HG03095 (cell line): ENCODE data around the gene SLC41A2.
"Not testable (repeated sequence)": the region's sequence is repeated elsewhere in the genome, so short reads cannot be mapped to it uniquely, and the experiment has no call there.

Experiments
- ATAC-seq: cut with Tn5 transposase; IDR thresholded peaks from one replicate; pipeline ENCODE4 v1.9.1; 2021; ENCODE audit warnings: moderate library complexity; ENCODE audit not compliant: unreplicated experiment

Gene SLC41A2

DNA sequence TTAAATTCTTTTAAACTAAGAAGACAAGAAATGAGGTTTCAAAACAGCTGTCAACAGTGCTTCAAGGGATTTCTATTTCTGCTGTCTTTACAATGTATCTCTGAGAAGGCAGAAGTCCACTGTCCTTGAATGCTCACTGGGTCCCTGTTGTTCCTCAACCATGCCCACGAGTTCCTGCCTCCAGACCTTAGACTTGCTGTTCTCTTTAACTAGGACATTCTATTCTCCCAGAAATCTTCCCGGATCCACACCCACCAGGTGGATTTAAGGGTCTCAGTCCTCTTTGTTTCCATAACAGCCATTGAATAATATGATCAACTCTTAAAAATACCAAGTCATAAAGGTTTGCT is 6.7 kb upstream of the SLC41A2 start:
- ATAC-seq, result no peak

DNA sequence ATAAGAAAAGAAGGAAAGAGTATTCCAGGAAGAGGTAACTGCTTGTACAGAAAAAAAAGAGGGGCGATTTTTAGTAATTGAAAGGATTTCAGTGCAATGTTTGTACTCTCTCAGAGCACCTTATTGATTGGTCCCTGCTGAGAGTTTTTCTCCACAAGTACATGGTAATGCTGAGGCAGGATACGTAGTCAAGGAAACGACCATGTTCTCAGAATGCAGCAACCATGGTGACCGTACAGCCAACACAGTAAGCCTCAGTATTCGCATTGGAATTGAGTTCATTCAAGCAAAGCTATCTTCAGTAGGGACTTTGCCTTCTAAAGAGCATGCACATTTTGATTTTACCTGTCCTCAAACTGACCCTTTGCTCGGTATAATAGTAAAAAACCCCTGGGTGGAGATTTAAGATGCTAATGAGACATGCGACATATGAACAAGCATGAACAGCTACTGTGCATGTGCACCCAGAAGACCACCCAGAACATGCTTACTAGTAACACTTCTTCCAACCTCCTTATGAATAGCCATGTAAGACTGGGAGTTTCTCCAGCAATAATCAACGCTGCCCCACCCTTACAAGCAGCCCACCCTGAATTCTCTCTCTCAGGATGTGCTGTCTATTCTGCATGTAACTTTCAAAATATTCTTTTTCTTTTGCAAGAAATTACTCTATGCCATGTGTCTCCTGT is 6.2 kb upstream of the SLC41A2 start:
- ATAC-seq, result no peak

DNA sequence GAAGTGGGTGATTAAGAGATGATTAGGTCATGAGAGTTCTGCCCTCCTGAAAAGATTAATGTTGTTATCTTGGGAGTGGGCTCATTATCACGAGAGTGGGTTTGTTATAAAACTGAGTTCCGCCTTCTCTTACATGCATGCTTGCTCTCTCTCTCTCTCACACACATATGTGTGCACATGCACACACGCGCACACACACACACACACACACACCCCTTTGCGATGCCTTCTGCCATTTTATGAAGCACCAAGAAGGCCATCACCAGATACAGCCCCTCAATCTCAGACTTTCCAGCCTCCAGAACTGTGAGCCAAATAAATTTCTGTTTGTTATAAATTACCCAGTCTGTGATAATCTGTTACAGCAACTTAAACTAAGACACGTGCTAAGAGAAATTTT is 5.7 kb upstream of the SLC41A2 start:
- no peak for ATAC-seq

DNA sequence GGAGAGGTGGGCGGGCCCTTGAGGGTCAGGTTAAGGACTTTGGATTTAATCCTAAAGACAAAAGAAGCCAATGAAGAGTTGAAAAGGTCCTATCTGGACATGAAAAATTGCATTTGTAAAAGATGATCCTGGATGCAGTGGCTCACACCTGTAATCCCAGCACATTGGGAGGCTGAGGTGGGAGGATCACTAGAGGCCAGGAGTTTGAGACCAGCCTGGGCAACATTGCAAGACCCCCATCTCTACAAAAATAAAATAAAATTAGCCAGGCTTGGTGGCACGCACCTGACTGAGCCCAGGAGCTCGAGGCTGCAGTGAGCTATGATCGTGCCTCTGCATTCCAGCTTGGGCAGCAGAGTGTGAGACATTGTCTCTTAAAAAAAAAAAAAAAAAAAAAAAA is 2.4 kb upstream of the SLC41A2 start:
- ATAC-seq, result no peak

DNA sequence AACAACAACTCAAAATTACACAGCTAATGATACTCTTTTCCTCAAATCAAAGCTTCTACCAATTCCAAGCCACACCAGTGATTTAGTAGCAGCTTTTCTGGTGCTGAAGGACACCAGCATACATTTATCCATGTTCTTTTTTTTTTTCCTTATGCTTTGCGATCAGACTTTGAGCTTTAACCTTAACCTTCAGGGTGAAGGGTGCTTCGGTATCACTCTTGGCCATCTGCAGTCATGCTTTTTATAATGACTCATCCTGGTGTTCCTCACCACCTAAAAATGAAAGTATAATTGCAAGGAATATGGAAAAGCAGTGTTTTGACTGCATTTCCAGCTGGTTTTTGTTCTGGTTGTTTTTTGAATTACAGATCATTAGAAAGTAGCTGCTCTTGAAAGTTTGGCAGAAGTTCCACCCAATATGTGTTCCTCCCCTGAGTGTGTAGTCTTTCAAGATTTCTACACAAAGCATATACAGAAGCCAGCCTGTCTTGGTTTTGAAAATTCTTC is 1.3 kb upstream of the SLC41A2 start:
- no peak for ATAC-seq

DNA sequence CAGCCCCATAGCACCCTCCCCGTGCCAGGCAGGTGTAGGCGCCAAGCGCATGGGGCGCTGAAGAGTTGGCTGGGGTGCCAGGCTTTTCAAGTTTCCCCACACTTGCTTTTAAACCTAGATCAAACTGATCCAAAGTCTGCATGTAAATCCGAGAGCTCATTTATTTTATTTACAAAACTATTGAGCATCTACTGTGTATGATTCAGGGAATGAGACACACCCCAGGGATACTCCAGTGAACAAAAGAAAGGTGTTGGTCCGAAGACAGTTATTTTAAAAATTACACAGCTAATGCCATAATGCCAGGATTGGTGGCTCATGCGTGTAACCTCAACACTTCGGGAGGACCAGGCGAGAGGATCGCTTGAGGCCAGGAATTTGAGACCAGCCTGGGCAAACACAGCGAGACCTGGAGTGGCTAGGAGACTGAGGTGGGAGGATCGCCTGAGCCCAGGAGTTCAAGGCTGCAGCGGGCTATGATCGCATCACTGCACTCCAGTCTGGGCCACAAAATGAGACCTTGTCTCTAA is 780 bp upstream of the SLC41A2 start:
- ATAC-seq, result no peak

DNA sequence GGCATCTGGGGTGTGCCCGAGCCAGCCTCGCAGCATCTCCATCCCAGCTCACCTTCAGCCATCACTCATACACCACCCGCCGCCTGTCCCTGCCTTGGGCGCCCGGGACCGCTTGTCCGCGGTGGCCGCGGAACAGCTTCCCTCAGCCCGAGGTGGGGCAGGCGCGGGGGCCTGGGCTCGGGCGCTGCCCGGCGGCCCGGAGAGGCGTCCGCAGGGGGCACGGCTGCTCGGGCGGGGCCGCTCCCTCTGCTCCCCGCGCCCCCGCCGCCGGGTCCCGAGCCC is 430 bp downstream of the SLC41A2 start:
- ATAC-seq, result no peak

DNA sequence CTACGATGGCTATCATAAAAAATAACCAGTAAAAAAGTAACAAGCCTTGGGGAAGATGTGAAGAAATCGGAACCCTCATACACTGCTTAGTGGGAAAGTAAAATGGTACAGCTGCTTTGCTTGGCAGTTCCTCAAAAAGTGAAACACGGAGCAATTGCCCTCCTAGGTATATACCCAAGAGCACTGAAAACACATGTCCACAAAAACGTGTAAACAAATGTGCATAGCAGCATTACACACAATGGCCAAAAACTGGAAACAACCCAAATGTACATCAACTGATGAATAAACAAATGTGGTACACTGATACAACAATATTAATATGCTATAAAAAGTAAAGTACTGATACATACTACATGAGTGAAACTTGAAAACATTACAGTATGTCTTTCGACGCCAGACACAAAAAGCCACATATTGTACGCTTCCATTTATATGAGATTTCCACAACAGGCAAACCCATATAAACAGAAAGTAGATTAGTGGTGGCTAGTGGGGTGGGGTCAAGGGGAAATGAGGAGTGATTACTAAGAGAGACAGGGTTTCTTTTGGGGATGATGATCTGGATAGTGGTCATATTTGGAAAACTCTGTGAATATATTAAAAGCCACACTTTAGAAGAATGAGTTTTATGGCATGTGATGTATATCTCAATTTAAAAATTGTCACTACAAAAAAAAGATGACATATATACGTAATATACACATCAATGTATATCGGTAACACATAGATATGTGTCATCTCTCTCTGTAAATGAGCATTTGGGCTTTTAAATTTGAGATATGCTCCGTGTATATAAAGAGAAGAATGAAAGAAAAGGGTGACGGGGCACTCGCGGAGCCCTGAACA is 996 bp downstream of the SLC41A2 start:
- no peak for ATAC-seq

DNA sequence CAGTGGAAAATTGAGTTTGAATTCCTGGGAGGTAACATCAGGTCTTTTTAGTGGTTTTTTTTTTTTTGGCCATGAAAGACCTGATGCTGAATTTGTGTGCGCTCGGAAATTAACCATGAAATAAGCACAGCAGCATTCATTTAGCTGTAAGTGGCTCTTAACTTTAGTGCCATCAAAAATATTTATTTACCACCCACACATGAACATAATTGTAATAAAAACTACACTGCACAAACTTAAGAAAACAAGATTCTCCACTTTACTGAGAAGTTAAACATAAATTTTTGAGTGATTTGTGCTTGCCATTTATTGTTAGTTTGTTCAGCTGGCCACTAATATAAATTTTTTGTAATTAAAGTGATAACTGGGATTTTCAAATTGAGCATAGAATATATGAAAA is 2.4 kb downstream of the SLC41A2 start:
- no peak for ATAC-seq

DNA sequence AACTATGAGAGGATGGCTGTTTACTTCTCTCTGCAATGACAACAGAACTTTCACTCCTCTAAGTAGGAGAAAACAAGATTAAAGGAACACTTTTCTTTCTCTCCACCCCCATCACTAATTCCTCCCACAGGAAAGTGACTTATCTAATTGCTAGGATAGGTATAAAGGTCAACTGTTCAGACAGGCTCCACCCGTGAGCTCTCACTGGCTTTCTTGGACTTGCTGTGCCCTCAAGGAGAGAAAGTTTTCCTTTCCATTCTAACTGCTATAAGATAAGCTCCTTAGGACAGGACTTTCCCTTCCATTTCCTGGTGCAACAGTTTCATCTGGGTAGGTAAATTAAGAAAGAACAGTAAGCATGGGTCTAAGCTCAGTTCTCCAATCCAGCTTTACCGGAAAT is 4.8 kb downstream of the SLC41A2 start:
- ATAC-seq, result no peak

DNA sequence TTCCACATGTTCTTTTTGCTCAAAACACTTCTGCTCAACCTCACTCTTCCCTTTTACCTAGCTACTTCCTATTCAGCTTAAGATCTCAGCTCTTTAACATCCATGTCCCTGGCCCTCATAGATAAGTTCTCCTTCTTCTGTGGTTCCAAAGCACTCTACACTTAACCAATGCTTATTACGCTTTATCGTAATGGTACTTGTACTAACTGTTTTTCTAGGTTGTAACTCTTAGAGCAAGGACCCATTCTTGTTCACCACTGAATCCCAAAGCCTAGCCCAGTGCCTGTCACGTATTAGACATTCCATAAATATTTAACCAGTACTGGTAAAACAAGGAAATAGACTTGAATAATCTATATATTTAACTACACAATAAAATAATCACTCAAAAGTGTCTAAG is 5.3 kb downstream of the SLC41A2 start:
- ATAC-seq, result no peak

DNA sequence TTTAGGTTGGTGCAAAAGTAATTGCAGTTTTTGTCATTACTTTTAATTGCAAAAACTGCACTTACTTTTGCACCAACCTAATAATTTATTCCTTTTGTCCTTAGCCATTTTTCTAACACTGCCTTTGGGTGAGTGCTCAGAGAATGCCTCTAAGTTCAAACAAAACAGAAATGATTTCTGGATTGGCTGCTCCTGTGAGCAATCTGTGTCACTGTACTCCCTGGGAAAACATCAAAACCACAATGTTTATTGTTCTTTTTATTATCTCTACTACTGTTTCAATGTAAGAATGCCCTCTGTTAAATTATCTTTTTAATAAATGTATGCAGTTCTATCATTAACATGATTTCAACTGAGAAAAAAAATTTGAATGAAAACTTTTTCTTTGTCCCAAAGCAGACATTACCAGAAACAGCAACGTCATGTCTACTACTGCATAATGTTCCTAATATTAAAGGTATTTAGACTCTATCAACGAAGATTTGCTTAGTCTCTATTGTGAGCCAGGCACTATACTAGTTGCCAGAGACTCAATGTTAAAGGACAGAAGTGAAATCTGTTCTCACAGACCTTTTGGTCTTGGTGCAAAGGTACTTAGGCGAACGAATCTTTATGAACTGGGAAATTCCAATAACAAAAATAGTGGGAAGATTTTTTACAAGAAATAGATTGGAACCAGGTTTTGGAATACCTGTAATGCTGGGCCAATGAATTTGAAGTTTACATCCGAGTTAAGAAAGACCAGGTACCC is 6.2 kb downstream of the SLC41A2 start:
- ATAC-seq, result no peak

DNA sequence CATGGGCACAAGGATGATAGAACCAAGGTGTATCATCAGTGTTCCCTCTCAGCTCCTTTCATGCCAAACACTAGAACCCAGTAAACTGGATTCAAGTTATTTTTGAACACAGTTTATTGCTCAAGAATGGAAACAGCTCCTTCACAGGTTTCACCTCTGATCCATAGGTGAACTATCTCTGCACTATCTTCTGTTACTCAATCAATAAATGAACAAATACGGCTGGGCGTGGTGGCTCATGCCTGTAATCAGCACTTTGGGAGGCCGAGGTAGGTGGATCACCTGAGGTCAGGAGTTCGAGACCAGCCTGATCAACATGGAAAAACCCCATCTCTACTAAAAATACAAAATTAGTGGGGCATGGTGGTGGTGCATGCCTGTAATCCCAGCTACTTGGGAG is 9.4 kb downstream of the SLC41A2 start:
- not testable (repeated sequence) for ATAC-seq

DNA sequence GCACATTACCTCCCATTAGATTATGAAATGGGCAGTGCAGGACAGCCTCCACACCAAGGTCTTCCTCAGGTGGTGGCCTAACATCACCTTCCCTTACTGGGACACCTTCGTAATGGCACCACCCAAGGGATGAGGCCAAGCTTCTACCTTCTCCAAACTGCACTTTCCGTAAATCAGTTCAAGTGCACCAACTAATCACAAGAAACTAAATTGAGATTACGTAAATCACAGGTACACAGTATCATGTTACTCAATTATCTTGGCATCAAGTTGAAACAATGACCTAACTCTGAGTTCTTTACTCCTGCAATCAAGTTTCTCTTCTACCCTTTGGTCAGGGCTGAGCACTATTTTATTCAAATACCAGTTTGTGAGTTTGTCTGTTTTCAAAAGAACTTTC is 13.8 kb downstream of the SLC41A2 start:
- no peak for ATAC-seq

DNA sequence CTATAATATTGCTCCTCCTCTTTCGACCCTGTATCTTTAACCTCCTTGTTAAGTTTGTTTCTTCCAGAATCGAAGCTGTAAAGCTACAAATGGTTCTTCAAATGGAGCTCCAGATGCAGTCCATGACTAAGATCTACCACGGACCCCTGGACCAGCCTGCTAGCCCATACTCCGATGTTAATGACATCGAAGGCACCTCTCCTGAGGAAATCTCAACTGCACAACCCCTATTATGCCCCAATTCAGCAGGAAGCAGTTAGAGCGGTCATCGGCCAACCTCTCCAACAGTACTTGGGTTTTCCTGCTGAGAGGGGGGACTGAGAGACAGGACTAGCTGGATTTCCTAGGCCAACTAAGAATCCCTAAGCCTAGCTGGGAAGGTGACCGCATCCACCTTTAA is 14.7 kb downstream of the SLC41A2 start:
- not testable (repeated sequence) for ATAC-seq

DNA sequence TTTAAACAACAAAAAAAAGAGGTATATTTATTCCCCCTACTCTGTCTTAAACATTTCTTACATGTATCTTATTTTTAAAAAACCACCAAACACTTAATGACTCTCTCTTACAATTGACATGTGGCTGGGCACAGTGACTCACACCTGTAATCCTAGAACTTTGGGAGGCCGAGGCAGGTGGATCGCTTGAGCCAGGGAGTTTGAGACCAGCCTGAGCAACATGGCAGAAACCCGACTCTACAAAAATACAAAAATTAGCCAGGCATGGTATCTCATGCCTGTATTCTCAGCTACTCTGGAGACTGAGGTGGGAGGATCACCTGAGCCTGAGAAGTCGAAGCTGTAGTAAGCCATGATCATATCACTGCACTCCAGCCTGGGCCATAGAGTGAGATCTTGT is 16.0 kb downstream of the SLC41A2 start:
- no peak for ATAC-seq

DNA sequence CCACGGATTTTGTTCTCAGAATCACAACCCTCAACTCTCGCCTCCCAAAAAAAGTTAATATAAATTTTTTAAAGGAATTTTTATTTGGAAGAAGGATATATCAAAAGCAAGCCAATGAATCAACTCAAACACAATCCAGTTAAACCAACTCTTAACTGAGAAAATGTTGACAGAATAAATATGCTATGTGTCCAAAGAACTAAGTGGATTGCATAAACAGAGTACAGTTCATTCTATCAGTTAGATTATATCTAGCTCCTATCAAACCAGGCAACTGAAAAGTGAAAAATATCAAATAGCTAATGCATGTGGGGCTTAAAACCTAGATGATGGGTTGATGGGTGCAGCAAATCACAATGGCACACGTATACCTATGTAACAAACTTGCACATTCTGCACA is 16.6 kb downstream of the SLC41A2 start:
- ATAC-seq, result no peak

DNA sequence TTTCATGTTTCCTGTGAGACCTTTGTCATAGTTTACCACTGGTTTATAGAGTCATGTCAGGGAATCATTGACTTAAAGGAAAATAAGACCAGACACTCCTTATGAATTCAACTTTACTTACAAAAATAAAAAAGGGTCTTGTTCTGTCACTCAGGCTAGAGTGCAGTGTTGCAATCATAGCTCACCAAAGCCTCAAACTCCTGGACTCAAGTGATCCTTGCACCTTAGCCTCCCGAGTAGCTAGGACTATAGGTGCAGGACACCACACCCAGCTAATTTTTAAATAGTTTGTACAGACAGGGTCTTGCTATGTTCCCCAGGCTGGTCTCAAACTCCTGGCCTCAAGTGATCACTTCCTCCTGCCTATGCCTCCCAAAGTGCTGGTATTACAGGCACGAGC is 19.0 kb downstream of the SLC41A2 start:
- no peak for ATAC-seq

DNA sequence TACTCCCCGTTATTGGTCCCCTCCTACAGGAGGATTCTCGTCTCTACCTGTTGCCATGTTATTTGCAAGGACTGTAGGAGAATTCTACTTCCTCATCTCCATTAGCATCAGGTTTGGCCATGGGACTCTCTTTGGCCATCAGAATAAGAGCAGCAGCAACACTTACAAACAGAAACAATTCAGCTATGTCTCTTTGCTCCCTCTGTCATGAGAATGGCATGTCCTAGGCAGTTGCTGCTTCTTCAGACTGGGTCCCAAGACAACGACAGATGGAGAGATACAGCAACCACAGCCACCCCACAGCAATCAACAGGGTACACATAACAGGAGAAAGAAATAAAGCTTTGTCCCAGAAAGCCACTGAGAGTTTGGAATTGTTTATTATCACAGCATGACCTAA is 19.7 kb downstream of the SLC41A2 start:
- no peak for ATAC-seq

DNA sequence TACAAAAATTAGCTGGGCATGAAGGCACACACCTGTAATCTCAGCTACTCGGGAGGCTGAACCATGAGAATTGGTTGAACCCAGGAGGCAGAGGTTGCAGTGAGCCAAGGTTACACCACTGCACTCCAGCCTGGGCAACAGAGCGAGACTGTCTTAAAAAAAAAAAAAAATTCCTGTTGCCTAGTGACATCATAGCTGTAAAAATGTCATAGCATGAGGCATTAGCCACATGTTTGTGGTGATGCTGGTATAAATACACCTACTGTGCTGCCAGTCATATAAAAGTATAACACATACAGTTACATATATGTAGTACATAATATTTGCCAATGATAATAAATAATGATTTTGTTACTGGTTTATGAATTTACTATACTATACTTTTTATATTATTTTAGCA is 22.2 kb downstream of the SLC41A2 start:
- ATAC-seq, result no peak

DNA sequence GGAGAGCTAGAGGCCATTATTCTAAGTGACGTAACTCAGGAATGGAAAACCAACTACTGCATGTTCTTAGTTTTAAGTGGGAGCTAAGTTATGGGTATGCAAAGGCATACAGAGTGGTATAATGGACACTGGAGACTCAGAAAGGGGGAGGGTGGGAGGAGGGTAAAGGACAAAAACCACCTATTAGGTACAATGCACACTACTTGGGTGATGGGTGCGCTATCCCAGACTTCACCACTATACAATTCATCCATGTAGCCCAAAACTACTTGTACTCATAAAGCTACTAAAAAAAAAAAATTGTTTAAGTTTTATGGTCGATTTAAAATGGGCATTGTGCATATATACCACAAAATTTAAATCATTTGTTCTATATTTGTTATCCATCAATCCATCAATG is 24.3 kb downstream of the SLC41A2 start:
- ATAC-seq, result no peak

DNA sequence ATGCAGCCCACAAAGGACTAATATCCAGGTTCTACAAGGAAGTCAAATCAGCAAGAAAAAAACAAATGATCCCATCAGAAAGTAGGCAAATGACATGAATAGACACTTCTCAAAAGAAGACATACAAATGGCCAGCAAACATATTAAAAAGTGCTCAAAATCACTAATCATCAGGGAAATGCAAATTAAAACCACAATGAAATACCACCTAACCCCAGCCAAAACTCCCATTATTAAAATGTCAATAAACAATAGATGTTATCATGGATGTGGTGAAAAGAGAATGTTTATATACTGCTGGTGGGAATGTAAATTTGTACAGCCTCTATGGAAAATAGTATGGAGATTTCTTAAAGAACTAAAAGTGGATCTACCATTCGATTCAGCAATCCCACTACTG is 25.0 kb downstream of the SLC41A2 start:
- no peak for ATAC-seq
